Omental fat pad (tissue), 4 donors: ENCODE data around the gene NCR1. TPM values are rescaled to one million over a fixed set of nuclear protein-coding genes. Genes with fewer than 3 reads are reported as not detected.
"Not testable (repeated sequence)": the region's sequence is repeated elsewhere in the genome, so short reads cannot be mapped to it uniquely, and the experiment has no call there.

Experiments
- ATAC-seq: fragments of 150-250 bp; one replicate; pipeline ENCODE4 v1.9.1; 2016; ENCODE audit warnings: mild to moderate bottlenecking, moderate library complexity; ENCODE audit not compliant: low FRiP score
- DNase-seq: peaks from one replicate; pipeline ENCODE4 v3.0.0-alpha.2; 2019; ENCODE audit warnings: low spot score
- total RNA-seq, 4 donors: library from RNA; depleted of rRNA; stranded (reverse); fragments of >200 nt; gene quantifications; one replicate each; pipeline ENCODE4 v1.1.0, GENCODE V29; 2016
- TF ChIP-seq, protein P1 (sequence below), 3 donors: fragments of 450-650 bp; IDR thresholded peaks; one replicate each; pipeline ENCODE4 v1.5.1; 2016 to 2017; ENCODE audit warnings: antibody characterized with exemption in 3 of 3, mild to moderate bottlenecking in 3 of 3, moderate library complexity in 2 of 3

The NCR1 gene
- total RNA-seq, 4 donors from 2014 or later: 0.72 to 2.3 TPM; not detected in 2

GRCh38 chr19:54921082-54921481, 15.1 kb downstream of the NCR1 start:
- no peak for ATAC-seq
- TF ChIP-seq, protein P1, sequence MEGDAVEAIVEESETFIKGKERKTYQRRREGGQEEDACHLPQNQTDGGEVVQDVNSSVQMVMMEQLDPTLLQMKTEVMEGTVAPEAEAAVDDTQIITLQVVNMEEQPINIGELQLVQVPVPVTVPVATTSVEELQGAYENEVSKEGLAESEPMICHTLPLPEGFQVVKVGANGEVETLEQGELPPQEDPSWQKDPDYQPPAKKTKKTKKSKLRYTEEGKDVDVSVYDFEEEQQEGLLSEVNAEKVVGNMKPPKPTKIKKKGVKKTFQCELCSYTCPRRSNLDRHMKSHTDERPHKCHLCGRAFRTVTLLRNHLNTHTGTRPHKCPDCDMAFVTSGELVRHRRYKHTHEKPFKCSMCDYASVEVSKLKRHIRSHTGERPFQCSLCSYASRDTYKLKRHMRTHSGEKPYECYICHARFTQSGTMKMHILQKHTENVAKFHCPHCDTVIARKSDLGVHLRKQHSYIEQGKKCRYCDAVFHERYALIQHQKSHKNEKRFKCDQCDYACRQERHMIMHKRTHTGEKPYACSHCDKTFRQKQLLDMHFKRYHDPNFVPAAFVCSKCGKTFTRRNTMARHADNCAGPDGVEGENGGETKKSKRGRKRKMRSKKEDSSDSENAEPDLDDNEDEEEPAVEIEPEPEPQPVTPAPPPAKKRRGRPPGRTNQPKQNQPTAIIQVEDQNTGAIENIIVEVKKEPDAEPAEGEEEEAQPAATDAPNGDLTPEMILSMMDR (IDR thresholded peaks at IDR 0.05): no peak
- DNase-seq: no peak

DNA sequence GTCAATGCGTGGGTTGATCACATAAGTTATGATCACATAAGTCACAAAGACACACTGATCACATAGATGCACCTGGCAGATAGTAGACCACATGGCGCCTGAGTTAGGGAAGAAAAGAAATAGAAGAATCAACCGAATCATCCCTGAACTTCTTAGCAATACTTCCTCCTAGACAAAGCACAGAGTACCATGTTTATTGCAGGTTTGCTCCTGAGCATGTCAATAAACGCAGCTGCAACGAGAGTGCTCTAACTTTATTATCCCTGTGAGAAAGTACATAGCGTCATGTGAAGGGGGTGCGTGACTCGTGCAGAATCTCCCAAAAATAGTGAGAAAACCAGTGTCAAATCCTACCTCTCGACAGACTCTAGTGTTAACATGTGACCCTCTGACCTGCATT, 17.3 kb downstream of the NCR1 start:
- TF ChIP-seq, protein P1 (IDR thresholded peaks at IDR 0.05): no peak
- DNase-seq: no peak
- ATAC-seq: no peak

GRCh38 chr19:54928299-54928698, 22.4 kb downstream of the NCR1 start:
- DNase-seq: no peak
- TF ChIP-seq, protein P1 (IDR thresholded peaks at IDR 0.05): no peak
- ATAC-seq: no peak

- DNase-seq (no peak), ATAC-seq (no peak)
- TF ChIP-seq, protein P1 (IDR thresholded peaks at IDR 0.05): no peak
Measured at GRCh38 chr19:54937926-54938325, 32.0 kb downstream of the NCR1 start.

DNA sequence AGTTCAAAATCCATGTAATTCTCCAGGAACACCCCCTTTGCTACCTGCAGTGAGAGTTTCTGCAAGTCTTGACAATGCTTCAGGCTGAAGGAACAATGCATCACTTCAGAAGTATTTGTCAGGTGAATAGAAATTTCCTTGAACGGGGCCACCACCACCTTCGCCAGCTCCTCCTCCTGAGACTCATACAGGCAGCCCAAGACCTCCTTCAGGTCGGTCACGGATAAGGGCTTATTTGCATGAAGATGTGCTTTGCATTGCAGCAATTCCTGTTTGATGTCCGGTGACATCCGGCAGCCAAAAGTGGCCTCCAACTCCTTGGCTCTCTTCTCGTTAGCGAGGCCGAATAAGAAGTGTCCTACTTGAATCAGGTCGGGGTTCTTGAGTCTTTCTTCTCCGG, 33.0 kb downstream of the NCR1 start:
- TF ChIP-seq, protein P1 (IDR thresholded peaks at IDR 0.05): no peak
- DNase-seq: no peak

GRCh38 chr19:54939538-54939937, 33.6 kb downstream of the NCR1 start:
- not testable (repeated sequence) for ATAC-seq, DNase-seq

More for the DNA sequence above, 33.0 kb downstream of the NCR1 start:
- no peak for ATAC-seq

GRCh38 chr19:54943772-54944361, 37.9 kb downstream of the NCR1 start:
- not testable (repeated sequence) for ATAC-seq, DNase-seq

- TF ChIP-seq, protein P1 (IDR thresholded peaks at IDR 0.05): no peak
- ATAC-seq: no peak
- DNase-seq: no peak
Measured at GRCh38 chr19:54947381-54947780, 41.4 kb downstream of the NCR1 start, which contains the start of gene NLRP7. Gene NLRP7 (minus strand): TSS chr19:54947530.
